ENCODE results near the gene GZF1. TPM values are rescaled to one million over a fixed set of nuclear protein-coding genes. Genes with fewer than 3 reads are reported as not detected.

Gene GZF1
- total and polyA plus RNA-seq, 2 experiments from 2014 or later: 5.9 to 11.0 TPM

GRCh38 chr20:23370873-23371272, 8.9 kb downstream of the GZF1 start:
- no peak overlapping the region for H3K9ac ChIP-seq
- DNase-seq: no peak
- peaks cover 33% of the 10 kb centered on the region for H3K4me1 ChIP-seq (ENCODE audit: insufficient read depth)
- H3K79me2 ChIP-seq (ENCODE audit: insufficient read depth): peaks cover 61% of the 10 kb centered on the region
- H3K9me2 ChIP-seq (ENCODE audit: insufficient read depth): no peaks in the 10 kb centered on the region
- WGBS, 2 experiments (ENCODE audit: low coverage in 1 of 2, low lambda C conversion rate in 2 of 2, missing lambda C conversion rate in 2 of 2): 82 to 85% methylated on average over 3 of the region's 3 CpGs
- in situ Hi-C loops (cut with MboI): no loop called here
- peaks cover 17% of the 10 kb centered on the region; the same call in 1 of the 2 replicates for H4K20me1 ChIP-seq (ENCODE audit: insufficient read depth)
- H3K4me2 ChIP-seq (ENCODE audit: unreplicated experiment): no peak overlapping the region
- H3K36me3 ChIP-seq (ENCODE audit: low read depth): peaks cover 30% of the 10 kb centered on the region
- H3K27me3 ChIP-seq (replicated peaks; ENCODE audit: insufficient read depth): no peaks in the 10 kb centered on the region
- H2AFZ ChIP-seq: no peak overlapping the region
- H3K27ac ChIP-seq: no peak overlapping the region
- TF ChIP-seq EZH2 (IDR thresholded peaks at IDR 0.05; ENCODE audit: insufficient read depth, poor library complexity, severe bottlenecking) (no peak), EZH2phosphoT487 (IDR thresholded peaks at IDR 0.05; ENCODE audit: insufficient read depth, low read depth) (no peak)
- peaks cover 49% of the 10 kb centered on the region for H3F3A ChIP-seq (ENCODE audit: insufficient read depth)
- H3K4me3 ChIP-seq: no peak overlapping the region
- no peaks in the 10 kb centered on the region for H3K9me3 ChIP-seq (ENCODE audit: low read depth)

- Histone ChIP-seq H3K9me3 (ENCODE audit: low read depth) (no peaks in the 10 kb centered on the region), H3K79me2 (ENCODE audit: insufficient read depth) (peaks cover 55% of the 10 kb centered on the region), H3K36me3 (ENCODE audit: low read depth) (peaks cover 30% of the 10 kb centered on the region), H4K20me1 (ENCODE audit: insufficient read depth) (peaks cover 15% of the 10 kb centered on the region; the same call in 1 of the 2 replicates), H3K9ac (no peak overlapping the region), H3K4me1 (ENCODE audit: insufficient read depth) (peaks cover 26% of the 10 kb centered on the region), H3K4me3 (no peak overlapping the region), H3K27me3 (replicated peaks; ENCODE audit: insufficient read depth) (no peaks in the 10 kb centered on the region), H3K27ac (no peak overlapping the region), H3K4me2 (ENCODE audit: unreplicated experiment) (no peak overlapping the region), H3K9me2 (ENCODE audit: insufficient read depth) (no peaks in the 10 kb centered on the region), H3F3A (ENCODE audit: insufficient read depth) (peaks cover 47% of the 10 kb centered on the region), H2AFZ (no peak overlapping the region)
- no peak for TF ChIP-seq EZH2 (IDR thresholded peaks at IDR 0.05; ENCODE audit: insufficient read depth, poor library complexity, severe bottlenecking)
- no peak for TF ChIP-seq EZH2phosphoT487 (IDR thresholded peaks at IDR 0.05; ENCODE audit: insufficient read depth, low read depth)
- in situ Hi-C loops (cut with MboI): no loop called here
- 16 to 21% methylated on average over 4 of the region's 4 CpGs for WGBS, 2 experiments (ENCODE audit: low coverage in 1 of 2, low lambda C conversion rate in 2 of 2, missing lambda C conversion rate in 2 of 2)
- DNase-seq: peak; percentile 48
Observed at GRCh38 chr20:23371496-23371895, 9.5 kb downstream of the GZF1 start.

GRCh38 chr20:23374441-23374840, 12.5 kb downstream of the GZF1 start:
- no peaks in the 10 kb centered on the region for H3K9me3 ChIP-seq (ENCODE audit: low read depth)
- H3F3A ChIP-seq (ENCODE audit: insufficient read depth): peaks cover 20% of the 10 kb centered on the region
- TF ChIP-seq EZH2phosphoT487 (IDR thresholded peaks at IDR 0.05; ENCODE audit: insufficient read depth, low read depth): no peak
- no peak for TF ChIP-seq EZH2 (IDR thresholded peaks at IDR 0.05; ENCODE audit: insufficient read depth, poor library complexity, severe bottlenecking)
- peaks cover 47% of the 10 kb centered on the region for H3K36me3 ChIP-seq (ENCODE audit: low read depth)
- peaks cover 26% of the 10 kb centered on the region for H3K79me2 ChIP-seq (ENCODE audit: insufficient read depth)
- H3K27me3 ChIP-seq (replicated peaks; ENCODE audit: insufficient read depth): no peaks in the 10 kb centered on the region
- 86 to 92% methylated on average over 5 of the region's 5 CpGs for WGBS, 2 experiments (ENCODE audit: low coverage in 1 of 2, low lambda C conversion rate in 2 of 2, missing lambda C conversion rate in 2 of 2)
- no peak overlapping the region for H2AFZ ChIP-seq
- no peaks in the 10 kb centered on the region for H3K9me2 ChIP-seq (ENCODE audit: insufficient read depth)
- H3K4me2 ChIP-seq (ENCODE audit: unreplicated experiment): no peak overlapping the region
- H3K4me1 ChIP-seq (ENCODE audit: insufficient read depth): no peaks in the 10 kb centered on the region; the same call in 1 of the 2 replicates
- in situ Hi-C loops (cut with MboI): no loop called here
- no peak overlapping the region for H3K9ac ChIP-seq
- DNase-seq: no peak
- H4K20me1 ChIP-seq (ENCODE audit: insufficient read depth): no peaks in the 10 kb centered on the region
- no peak overlapping the region for H3K4me3 ChIP-seq
- no peak overlapping the region for H3K27ac ChIP-seq

- Histone ChIP-seq H3K9ac (no peak overlapping the region), H3F3A (ENCODE audit: insufficient read depth) (peaks cover 14% of the 10 kb centered on the region), H3K9me2 (ENCODE audit: insufficient read depth) (no peaks in the 10 kb centered on the region), H3K36me3 (ENCODE audit: low read depth) (peaks cover 33% of the 10 kb centered on the region), H3K27ac (no peak overlapping the region), H3K4me2 (ENCODE audit: unreplicated experiment) (no peak overlapping the region), H3K79me2 (ENCODE audit: insufficient read depth) (0 out of 2 replicates have a peak, but pooled peaks cover 12% of the 10 kb centered on the region), H2AFZ (no peak overlapping the region), H3K9me3 (ENCODE audit: low read depth) (no peaks in the 10 kb centered on the region), H3K4me1 (ENCODE audit: insufficient read depth) (no peaks in the 10 kb centered on the region; the same call in 1 of the 2 replicates), H3K4me3 (no peak overlapping the region), H4K20me1 (ENCODE audit: insufficient read depth) (no peaks in the 10 kb centered on the region), H3K27me3 (replicated peaks; ENCODE audit: insufficient read depth) (no peaks in the 10 kb centered on the region)
- no peak for DNase-seq
- 98% methylated on average over 5 of the region's 5 CpGs for WGBS, 2 experiments (ENCODE audit: low coverage in 1 of 2, low lambda C conversion rate in 2 of 2, missing lambda C conversion rate in 2 of 2)
- TF ChIP-seq EZH2phosphoT487 (IDR thresholded peaks at IDR 0.05; ENCODE audit: insufficient read depth, low read depth) (no peak), EZH2 (IDR thresholded peaks at IDR 0.05; ENCODE audit: insufficient read depth, poor library complexity, severe bottlenecking) (no peak)
- in situ Hi-C loops (cut with MboI): no loop called here
Observed at GRCh38 chr20:23375827-23376226, 13.8 kb downstream of the GZF1 start.

- in situ Hi-C loops (cut with MboI): no loop called here
- H2AFZ ChIP-seq: no peak overlapping the region
- no peak overlapping the region for H3K4me2 ChIP-seq (ENCODE audit: unreplicated experiment)
- no peaks in the 10 kb centered on the region for H3K27me3 ChIP-seq (replicated peaks; ENCODE audit: insufficient read depth)
- H3K4me3 ChIP-seq: no peak overlapping the region
- no peak overlapping the region for H3K9ac ChIP-seq
- H4K20me1 ChIP-seq (ENCODE audit: insufficient read depth): no peaks in the 10 kb centered on the region
- H3K27ac ChIP-seq: no peak overlapping the region
- TF ChIP-seq EZH2 (IDR thresholded peaks at IDR 0.05; ENCODE audit: insufficient read depth, poor library complexity, severe bottlenecking): no peak
- TF ChIP-seq EZH2phosphoT487 (IDR thresholded peaks at IDR 0.05; ENCODE audit: insufficient read depth, low read depth): no peak
- no peak for DNase-seq
- H3F3A ChIP-seq (ENCODE audit: insufficient read depth): no peaks in the 10 kb centered on the region
- H3K4me1 ChIP-seq (ENCODE audit: insufficient read depth): no peaks in the 10 kb centered on the region
- H3K79me2 ChIP-seq (ENCODE audit: insufficient read depth): peaks cover 27% of the 10 kb centered on the region
- no peaks in the 10 kb centered on the region for H3K9me2 ChIP-seq (ENCODE audit: insufficient read depth)
- no peaks in the 10 kb centered on the region for H3K9me3 ChIP-seq (ENCODE audit: low read depth)
- peaks cover 24% of the 10 kb centered on the region for H3K36me3 ChIP-seq (ENCODE audit: low read depth)
Observed at GRCh38 chr20:23379772-23380171, 17.8 kb downstream of the GZF1 start.

Data from GM23248 (cell line).